SK-N-MC (cell line): Measurements from ENCODE around the gene KDM6A.

Experiments
- EZH2 ChIP-seq: fragments of 200-600 bp; sonication (generic); IDR thresholded peaks from one replicate; pipeline ENCODE4 v1.6.1; 2017; ENCODE audit warnings: antibody characterized with exemption
- POLR2AphosphoS5 ChIP-seq: IDR thresholded peaks from 2 replicates; pipeline ENCODE4 v1.6.1; 2012; ENCODE audit warnings: mild to moderate bottlenecking, low read depth, low read length, borderline replicate concordance

- TF ChIP-seq POLR2AphosphoS5, result no peak
- no peak for TF ChIP-seq EZH2
Observed at GRCh38 chrX:44927398-44927797, 54.4 kb downstream of the KDM6A start.
